ENCODE results near the gene ZNF84.

The ZNF84 gene

GRCh38 chr12:133037207-133038005 lies at the start of gene ZNF84:
Gene ZNF84 (plus strand): TSS chr12:133037509. CDS start chr12:133041468, 3,959 bp downstream.
- DNase-seq (ENCODE audit: insufficient read length, low spot score) (peak; percentile 72), FAIRE-seq (peak; percentile 97)

GRCh38 chr12:132998741-132999140 lies 38.6 kb upstream of the ZNF84 start:
- FAIRE-seq (no peak), DNase-seq (ENCODE audit: insufficient read length, low spot score) (no peak)

- no peak for FAIRE-seq
- no peak for DNase-seq (ENCODE audit: insufficient read length, low spot score)
These were observed 26.5 kb upstream of the ZNF84 start for GRCh38 chr12:133010657-133011297.

GRCh38 chr12:133023566-133023965 lies 13.7 kb upstream of the ZNF84 start:
- no peak for FAIRE-seq

GRCh38 chr12:133026996-133027395 lies 10.3 kb upstream of the ZNF84 start:
- DNase-seq (ENCODE audit: insufficient read length, low spot score) (no peak), FAIRE-seq (no peak)

More at GRCh38 chr12:133023566-133023965, 13.7 kb upstream of the ZNF84 start:
- DNase-seq (ENCODE audit: insufficient read length, low spot score), result no peak

GRCh38 chr12:133038118-133038709 lies 905 bp downstream of the ZNF84 start:
- DNase-seq (ENCODE audit: insufficient read length, low spot score) (no peak), FAIRE-seq (no peak)

- FAIRE-seq (no peak), DNase-seq (ENCODE audit: insufficient read length, low spot score) (no peak)
These were observed 9.4 kb downstream of the ZNF84 start for GRCh38 chr12:133046698-133047097.

GRCh38 chr12:133057446-133057845 lies 20.1 kb downstream of the ZNF84 start:
- DNase-seq (ENCODE audit: insufficient read length, low spot score) (no peak), FAIRE-seq (no peak)

GRCh38 chr12:133058203-133059113 lies 21.1 kb downstream of the ZNF84 start:
- FAIRE-seq, result peak; percentile 64
- DNase-seq (ENCODE audit: insufficient read length, low spot score), result no peak

GRCh38 chr12:133061954-133062353 lies 24.6 kb downstream of the ZNF84 start:
- FAIRE-seq (no peak), DNase-seq (ENCODE audit: insufficient read length, low spot score) (no peak)

GRCh38 chr12:133063556-133063955 lies 26.2 kb downstream of the ZNF84 start:
- no peak for FAIRE-seq
- DNase-seq (ENCODE audit: insufficient read length, low spot score), result no peak

- DNase-seq (ENCODE audit: insufficient read length, low spot score) (no peak), FAIRE-seq (no peak)
These were observed 36.5 kb downstream of the ZNF84 start for GRCh38 chr12:133073836-133074235.

GRCh38 chr12:133080026-133080367 lies 42.7 kb downstream of the ZNF84 start:
- peak; percentile 57 for DNase-seq (ENCODE audit: insufficient read length, low spot score)

GRCh38 chr12:133080368-133081158 lies 43.3 kb downstream of the ZNF84 start, which contains the start of gene ZNF140:
Gene ZNF140 (plus strand): TSS chr12:133080923. CDS start chr12:133081321, 398 bp downstream.
- DNase-seq (ENCODE audit: insufficient read length, low spot score) (peak; percentile 57), FAIRE-seq (no peak)

More at GRCh38 chr12:133080026-133080367, 42.7 kb downstream of the ZNF84 start:
- peak; percentile 95 for FAIRE-seq

GRCh38 chr12:133081159-133081780 lies 44.0 kb downstream of the ZNF84 start:
- DNase-seq (ENCODE audit: insufficient read length, low spot score) (no peak), FAIRE-seq (no peak)

GRCh38 chr12:133083345-133083744 lies 46.0 kb downstream of the ZNF84 start:
- FAIRE-seq (no peak), DNase-seq (ENCODE audit: insufficient read length, low spot score) (no peak)

GRCh38 chr12:133105620-133106019 lies 68.3 kb downstream of the ZNF84 start:
- FAIRE-seq, result no peak
- DNase-seq (ENCODE audit: insufficient read length, low spot score), result no peak

- FAIRE-seq (no peak), DNase-seq (ENCODE audit: insufficient read length, low spot score) (no peak)
These were observed 68.9 kb downstream of the ZNF84 start for GRCh38 chr12:133106253-133106652.

GRCh38 chr12:133107121-133107520 lies 69.8 kb downstream of the ZNF84 start:
- FAIRE-seq (no peak), DNase-seq (ENCODE audit: insufficient read length, low spot score) (no peak)
